ENCODE measurements around the gene TRPM1. TPM values are rescaled to one million over a fixed set of nuclear protein-coding genes. Genes with fewer than 3 reads are reported as not detected.

TRPM1 gene
- total RNA-seq, 6 experiments from 2014 or later, result 0.03 to 0.18 (median 0.17) TPM; not detected in 3

GRCh38 chr15:31040611-31041010 lies 60.9 kb downstream of the TRPM1 start:
- no peaks in the 10 kb centered on the region for H3K9me3 Mint-ChIP-seq
- H3K27ac Mint-ChIP-seq, result no peak overlapping the region
- H3K4me1 Mint-ChIP-seq (ENCODE audit: low read depth), result peaks cover 30% of the 10 kb centered on the region
- no peak for TF ChIP-seq CTCF (IDR thresholded peaks at IDR 0.05)
- no peaks in the 10 kb centered on the region for H3K36me3 Mint-ChIP-seq (ENCODE audit: low read depth)
- H3K4me3 Mint-ChIP-seq, result no peak overlapping the region
- no peak for DNase-seq
- peaks cover 3% of the 10 kb centered on the region; the same call in 1 of the 2 replicates for H3K27me3 Mint-ChIP-seq (ENCODE audit: insufficient read depth)

- no peak for TF ChIP-seq CTCF (IDR thresholded peaks at IDR 0.05)
- peaks cover 3% of the 10 kb centered on the region; the same call in 1 of the 2 replicates for H3K27me3 Mint-ChIP-seq (ENCODE audit: insufficient read depth)
- no peak overlapping the region for H3K4me3 Mint-ChIP-seq
- no peaks in the 10 kb centered on the region for H3K36me3 Mint-ChIP-seq (ENCODE audit: low read depth)
- H3K4me1 Mint-ChIP-seq (ENCODE audit: low read depth), result peaks cover 34% of the 10 kb centered on the region
- H3K9me3 Mint-ChIP-seq, result no peaks in the 10 kb centered on the region
- no peak for DNase-seq
- H3K27ac Mint-ChIP-seq, result no peak overlapping the region
Observed at GRCh38 chr15:31039961-31040360, 61.6 kb downstream of the TRPM1 start.

GRCh38 chr15:31037731-31038477 lies 63.6 kb downstream of the TRPM1 start:
- Mint-ChIP-seq H3K9me3 (no peaks in the 10 kb centered on the region), H3K27ac (no peak overlapping the region), H3K4me3 (no peak overlapping the region), H3K27me3 (ENCODE audit: insufficient read depth) (peaks cover 3% of the 10 kb centered on the region; the same call in 1 of the 2 replicates), H3K4me1 (ENCODE audit: low read depth) (peaks cover 53% of the 10 kb centered on the region), H3K36me3 (ENCODE audit: low read depth) (no peaks in the 10 kb centered on the region)
- DNase-seq, result no peak
- TF ChIP-seq CTCF (IDR thresholded peaks at IDR 0.05), result no peak

- no peak for DNase-seq
- TF ChIP-seq CTCF (IDR thresholded peaks at IDR 0.05), result no peak
- Mint-ChIP-seq H3K27me3 (ENCODE audit: insufficient read depth) (peaks cover 3% of the 10 kb centered on the region; the same call in 1 of the 2 replicates), H3K27ac (no peak overlapping the region), H3K4me3 (no peak overlapping the region), H3K9me3 (no peaks in the 10 kb centered on the region), H3K4me1 (ENCODE audit: low read depth) (peaks cover 55% of the 10 kb centered on the region), H3K36me3 (ENCODE audit: low read depth) (peaks cover 2% of the 10 kb centered on the region; the same call in 1 of the 2 replicates)
Observed at GRCh38 chr15:31036783-31037182, 64.7 kb downstream of the TRPM1 start.

- H3K27me3 Mint-ChIP-seq (ENCODE audit: insufficient read depth), result no peaks in the 10 kb centered on the region
- H3K9me3 Mint-ChIP-seq, result no peaks in the 10 kb centered on the region
- H3K27ac Mint-ChIP-seq, result no peak overlapping the region
- H3K36me3 Mint-ChIP-seq (ENCODE audit: low read depth), result peaks cover 5% of the 10 kb centered on the region; the same call in 1 of the 2 replicates
- no peak for DNase-seq
- H3K4me3 Mint-ChIP-seq, result no peak overlapping the region
- H3K4me1 Mint-ChIP-seq (ENCODE audit: low read depth), result peaks cover 65% of the 10 kb centered on the region
- no peak for TF ChIP-seq CTCF (IDR thresholded peaks at IDR 0.05)
Observed at GRCh38 chr15:31035610-31036009, 65.9 kb downstream of the TRPM1 start.

Data from HFFc6 (cell line).